GM21515 (cell line): Measurements from ENCODE around the gene HOXB1.
"Not testable (repeated sequence)": the region's sequence is repeated elsewhere in the genome, so short reads cannot be mapped to it uniquely, and the experiment has no call there.

Experiments
- ATAC-seq: cut with Tn5 transposase; IDR thresholded peaks from one replicate; pipeline ENCODE4 v1.9.1; 2021; ENCODE audit not compliant: unreplicated experiment

HOXB1 gene

GRCh38 chr17:48523010-48523409, 7.8 kb downstream of the HOXB1 start:
- ATAC-seq = no peak

GRCh38 chr17:48522031-48522653, 8.7 kb downstream of the HOXB1 start:
- no peak for ATAC-seq

GRCh38 chr17:48520631-48521079, 10.2 kb downstream of the HOXB1 start:
- ATAC-seq = no peak

- no peak for ATAC-seq
Observed at GRCh38 chr17:48519427-48519826, 11.4 kb downstream of the HOXB1 start.

GRCh38 chr17:48517478-48517877, 13.3 kb downstream of the HOXB1 start:
- no peak for ATAC-seq

- no peak for ATAC-seq
Observed at GRCh38 chr17:48515925-48516900, 14.6 kb downstream of the HOXB1 start.

GRCh38 chr17:48514477-48514876, 16.3 kb downstream of the HOXB1 start:
- no peak for ATAC-seq

GRCh38 chr17:48513666-48514455, 16.9 kb downstream of the HOXB1 start:
- ATAC-seq = no peak

GRCh38 chr17:48513097-48513496, 17.7 kb downstream of the HOXB1 start:
- no peak for ATAC-seq

- peak; percentile 40 for ATAC-seq
Observed at GRCh38 chr17:48510761-48511604, 19.8 kb downstream of the HOXB1 start.

GRCh38 chr17:48510381-48510760, 20.4 kb downstream of the HOXB1 start:
- ATAC-seq = no peak

GRCh38 chr17:48509708-48510107, 21.1 kb downstream of the HOXB1 start:
- ATAC-seq = not testable (repeated sequence)

- no peak for ATAC-seq
Observed at GRCh38 chr17:48506246-48506645, 24.6 kb downstream of the HOXB1 start.

GRCh38 chr17:48505788-48506187, 25.0 kb downstream of the HOXB1 start:
- ATAC-seq = no peak

GRCh38 chr17:48504953-48505352, 25.9 kb downstream of the HOXB1 start:
- no peak for ATAC-seq

- no peak for ATAC-seq
Observed at GRCh38 chr17:48503747-48504146, 27.1 kb downstream of the HOXB1 start.

- ATAC-seq = no peak
Observed at GRCh38 chr17:48502901-48503300, 27.9 kb downstream of the HOXB1 start.

- no peak for ATAC-seq
Observed at GRCh38 chr17:48502312-48502711, 28.5 kb downstream of the HOXB1 start.

GRCh38 chr17:48500435-48501426, 30.1 kb downstream of the HOXB1 start:
- no peak for ATAC-seq
